Measurements from ENCODE around the gene AKAP17A.

GRCh38 chrX:1591863-1592469 is 562 bp downstream of the AKAP17A start:
- TF ChIP-seq GABPA (IDR thresholded peaks at IDR 0.05 in 1 of 2, conservative IDR thresholded peaks at IDR 0.05 in 1 of 2) (no peak), MAX (IDR thresholded peaks at IDR 0.05) (no peak), RXRA (IDR thresholded peaks at IDR 0.05) (no peak), HNF4A (conservative IDR thresholded peaks at IDR 0.05) (no peak), NR2F2 (IDR thresholded peaks at IDR 0.05) (no peak), YY1 (IDR thresholded peaks at IDR 0.05) (no peak), JUND (IDR thresholded peaks at IDR 0.05) (no peak)
- TF ChIP-seq, protein P1, sequence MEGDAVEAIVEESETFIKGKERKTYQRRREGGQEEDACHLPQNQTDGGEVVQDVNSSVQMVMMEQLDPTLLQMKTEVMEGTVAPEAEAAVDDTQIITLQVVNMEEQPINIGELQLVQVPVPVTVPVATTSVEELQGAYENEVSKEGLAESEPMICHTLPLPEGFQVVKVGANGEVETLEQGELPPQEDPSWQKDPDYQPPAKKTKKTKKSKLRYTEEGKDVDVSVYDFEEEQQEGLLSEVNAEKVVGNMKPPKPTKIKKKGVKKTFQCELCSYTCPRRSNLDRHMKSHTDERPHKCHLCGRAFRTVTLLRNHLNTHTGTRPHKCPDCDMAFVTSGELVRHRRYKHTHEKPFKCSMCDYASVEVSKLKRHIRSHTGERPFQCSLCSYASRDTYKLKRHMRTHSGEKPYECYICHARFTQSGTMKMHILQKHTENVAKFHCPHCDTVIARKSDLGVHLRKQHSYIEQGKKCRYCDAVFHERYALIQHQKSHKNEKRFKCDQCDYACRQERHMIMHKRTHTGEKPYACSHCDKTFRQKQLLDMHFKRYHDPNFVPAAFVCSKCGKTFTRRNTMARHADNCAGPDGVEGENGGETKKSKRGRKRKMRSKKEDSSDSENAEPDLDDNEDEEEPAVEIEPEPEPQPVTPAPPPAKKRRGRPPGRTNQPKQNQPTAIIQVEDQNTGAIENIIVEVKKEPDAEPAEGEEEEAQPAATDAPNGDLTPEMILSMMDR (IDR thresholded peaks at IDR 0.05; ENCODE audit: low read depth, low read length, missing input control), result no peak
- TF ChIP-seq, protein P2, sequence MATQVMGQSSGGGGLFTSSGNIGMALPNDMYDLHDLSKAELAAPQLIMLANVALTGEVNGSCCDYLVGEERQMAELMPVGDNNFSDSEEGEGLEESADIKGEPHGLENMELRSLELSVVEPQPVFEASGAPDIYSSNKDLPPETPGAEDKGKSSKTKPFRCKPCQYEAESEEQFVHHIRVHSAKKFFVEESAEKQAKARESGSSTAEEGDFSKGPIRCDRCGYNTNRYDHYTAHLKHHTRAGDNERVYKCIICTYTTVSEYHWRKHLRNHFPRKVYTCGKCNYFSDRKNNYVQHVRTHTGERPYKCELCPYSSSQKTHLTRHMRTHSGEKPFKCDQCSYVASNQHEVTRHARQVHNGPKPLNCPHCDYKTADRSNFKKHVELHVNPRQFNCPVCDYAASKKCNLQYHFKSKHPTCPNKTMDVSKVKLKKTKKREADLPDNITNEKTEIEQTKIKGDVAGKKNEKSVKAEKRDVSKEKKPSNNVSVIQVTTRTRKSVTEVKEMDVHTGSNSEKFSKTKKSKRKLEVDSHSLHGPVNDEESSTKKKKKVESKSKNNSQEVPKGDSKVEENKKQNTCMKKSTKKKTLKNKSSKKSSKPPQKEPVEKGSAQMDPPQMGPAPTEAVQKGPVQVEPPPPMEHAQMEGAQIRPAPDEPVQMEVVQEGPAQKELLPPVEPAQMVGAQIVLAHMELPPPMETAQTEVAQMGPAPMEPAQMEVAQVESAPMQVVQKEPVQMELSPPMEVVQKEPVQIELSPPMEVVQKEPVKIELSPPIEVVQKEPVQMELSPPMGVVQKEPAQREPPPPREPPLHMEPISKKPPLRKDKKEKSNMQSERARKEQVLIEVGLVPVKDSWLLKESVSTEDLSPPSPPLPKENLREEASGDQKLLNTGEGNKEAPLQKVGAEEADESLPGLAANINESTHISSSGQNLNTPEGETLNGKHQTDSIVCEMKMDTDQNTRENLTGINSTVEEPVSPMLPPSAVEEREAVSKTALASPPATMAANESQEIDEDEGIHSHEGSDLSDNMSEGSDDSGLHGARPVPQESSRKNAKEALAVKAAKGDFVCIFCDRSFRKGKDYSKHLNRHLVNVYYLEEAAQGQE (IDR thresholded peaks at IDR 0.05), result no peak
